K562 (cell line): Measurements from ENCODE around the gene MEIS1.

ENCODE experiments used
- ARID4B ChIP-seq: sonication (generic); formaldehyde crosslinking; IDR thresholded peaks from 2 replicates; pipeline ENCODE4 v1.8.0; 2022; ENCODE audit warnings: mild to moderate bottlenecking, missing genetic modification reagents
- KDM5B ChIP-seq: fragments of 200-600 bp; sonication (generic); IDR thresholded peaks from 2 replicates; pipeline ENCODE4 v1.6.1; 2012; ENCODE audit warnings: low read depth, mild to moderate bottlenecking, moderate library complexity, low read length, control low read depth, inconsistent platforms; ENCODE audit not compliant: insufficient replicate concordance
- SAFB ChIP-seq: fragments of 200-400 bp; formaldehyde crosslinking; IDR thresholded peaks from 2 replicates; pipeline ENCODE4 v1.6.1; 2017; ENCODE audit warnings: low read depth, low read length, borderline replicate concordance
- TAF1 ChIP-seq: IDR thresholded peaks from 2 replicates; pipeline ENCODE4 v1.6.1; 2011; ENCODE audit warnings: mild to moderate bottlenecking, low read length, moderate library complexity; ENCODE audit not compliant: insufficient read depth, control insufficient read depth, severe bottlenecking; ENCODE audit errors: extremely low read depth
- ZBTB43 ChIP-seq: sonication (generic); formaldehyde crosslinking; IDR thresholded peaks from 2 replicates; pipeline ENCODE4 v1.8.0; 2023; ENCODE audit warnings: mild to moderate bottlenecking, missing genetic modification reagents
- TF ChIP-seq, protein P1 (sequence below), 3 experiments: IDR thresholded peaks in 2 of 3; conservative IDR thresholded peaks in 1 of 3; 2 replicates each; pipeline ENCODE4 v1.5.1; 2011 to 2012; ENCODE audit warnings: low read length in 3 of 3, mild to moderate bottlenecking in 3 of 3, control low read depth in 2 of 3, improper control_type of control experiment in 1 of 3, inconsistent platforms in 1 of 3, low read depth in 1 of 3, mixed read lengths in 1 of 3, moderate library complexity in 1 of 3; ENCODE audit not compliant: insufficient read depth in 2 of 3

- TF ChIP-seq, protein P1, sequence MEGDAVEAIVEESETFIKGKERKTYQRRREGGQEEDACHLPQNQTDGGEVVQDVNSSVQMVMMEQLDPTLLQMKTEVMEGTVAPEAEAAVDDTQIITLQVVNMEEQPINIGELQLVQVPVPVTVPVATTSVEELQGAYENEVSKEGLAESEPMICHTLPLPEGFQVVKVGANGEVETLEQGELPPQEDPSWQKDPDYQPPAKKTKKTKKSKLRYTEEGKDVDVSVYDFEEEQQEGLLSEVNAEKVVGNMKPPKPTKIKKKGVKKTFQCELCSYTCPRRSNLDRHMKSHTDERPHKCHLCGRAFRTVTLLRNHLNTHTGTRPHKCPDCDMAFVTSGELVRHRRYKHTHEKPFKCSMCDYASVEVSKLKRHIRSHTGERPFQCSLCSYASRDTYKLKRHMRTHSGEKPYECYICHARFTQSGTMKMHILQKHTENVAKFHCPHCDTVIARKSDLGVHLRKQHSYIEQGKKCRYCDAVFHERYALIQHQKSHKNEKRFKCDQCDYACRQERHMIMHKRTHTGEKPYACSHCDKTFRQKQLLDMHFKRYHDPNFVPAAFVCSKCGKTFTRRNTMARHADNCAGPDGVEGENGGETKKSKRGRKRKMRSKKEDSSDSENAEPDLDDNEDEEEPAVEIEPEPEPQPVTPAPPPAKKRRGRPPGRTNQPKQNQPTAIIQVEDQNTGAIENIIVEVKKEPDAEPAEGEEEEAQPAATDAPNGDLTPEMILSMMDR (IDR thresholded peaks at IDR 0.05 in 2 of 3, conservative IDR thresholded peaks at IDR 0.05 in 1 of 3; ENCODE audit: insufficient read depth in 2 of 3, low read depth in 1 of 3, low read length in 3 of 3) = no peak
- TF ChIP-seq ZBTB43 (no peak), SAFB (no peak), TAF1 (no peak), KDM5B (no peak), ARID4B (CRISPR knock-in tag) (no peak)
Measured at GRCh38 chr2:66526180-66526579, 91.3 kb downstream of the MEIS1 start.
